Astrocyte (in vitro differentiated cells and primary cell): ENCODE results near the gene FAM13C.

Source experiments
- EZH2 ChIP-seq: IDR thresholded peaks from 2 replicates; pipeline ENCODE4 v1.6.1; 2012; ENCODE audit warnings: mild to moderate bottlenecking, low read length, inconsistent platforms; ENCODE audit not compliant: insufficient read depth
- TF ChIP-seq, protein P1 (sequence below): IDR thresholded peaks from 2 replicates; pipeline ENCODE4 v1.5.1; 2011; ENCODE audit warnings: low read depth, mild to moderate bottlenecking, inconsistent platforms, low read length, moderate library complexity; ENCODE audit not compliant: insufficient read depth

DNA sequence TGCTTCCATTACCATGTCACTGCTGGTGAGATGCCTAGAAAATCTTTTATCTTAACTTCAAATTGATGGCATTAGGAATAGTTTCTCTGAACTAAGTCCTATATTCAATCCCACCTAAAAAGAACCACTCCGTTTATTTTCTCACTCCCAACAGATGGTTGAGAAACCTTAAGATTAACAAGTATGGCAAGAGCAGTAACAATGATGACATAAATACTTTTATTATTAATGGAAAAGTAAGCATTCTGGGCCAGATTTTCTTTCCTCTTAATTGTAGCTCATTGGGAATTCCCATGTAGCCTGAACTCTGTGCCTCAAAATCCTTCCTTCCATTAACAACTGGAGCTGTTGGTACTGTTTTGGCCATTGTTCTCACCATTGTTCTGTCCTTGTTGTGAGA is 21.1 kb upstream of the FAM13C start:
- TF ChIP-seq, protein P1, sequence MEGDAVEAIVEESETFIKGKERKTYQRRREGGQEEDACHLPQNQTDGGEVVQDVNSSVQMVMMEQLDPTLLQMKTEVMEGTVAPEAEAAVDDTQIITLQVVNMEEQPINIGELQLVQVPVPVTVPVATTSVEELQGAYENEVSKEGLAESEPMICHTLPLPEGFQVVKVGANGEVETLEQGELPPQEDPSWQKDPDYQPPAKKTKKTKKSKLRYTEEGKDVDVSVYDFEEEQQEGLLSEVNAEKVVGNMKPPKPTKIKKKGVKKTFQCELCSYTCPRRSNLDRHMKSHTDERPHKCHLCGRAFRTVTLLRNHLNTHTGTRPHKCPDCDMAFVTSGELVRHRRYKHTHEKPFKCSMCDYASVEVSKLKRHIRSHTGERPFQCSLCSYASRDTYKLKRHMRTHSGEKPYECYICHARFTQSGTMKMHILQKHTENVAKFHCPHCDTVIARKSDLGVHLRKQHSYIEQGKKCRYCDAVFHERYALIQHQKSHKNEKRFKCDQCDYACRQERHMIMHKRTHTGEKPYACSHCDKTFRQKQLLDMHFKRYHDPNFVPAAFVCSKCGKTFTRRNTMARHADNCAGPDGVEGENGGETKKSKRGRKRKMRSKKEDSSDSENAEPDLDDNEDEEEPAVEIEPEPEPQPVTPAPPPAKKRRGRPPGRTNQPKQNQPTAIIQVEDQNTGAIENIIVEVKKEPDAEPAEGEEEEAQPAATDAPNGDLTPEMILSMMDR, result no peak
- TF ChIP-seq EZH2, result no peak
